GM19240 (cell line): ENCODE results near the gene GMPR.

Experiments
- DNase-seq: peaks from one replicate; pipeline ENCODE4 v3.0.0; 2011; ENCODE audit warnings: low spot score; ENCODE audit not compliant: insufficient read length

GMPR gene

GRCh38 chr6:16324606-16325225 lies 86.3 kb downstream of the GMPR start:
- DNase-seq, result no peak

DNA sequence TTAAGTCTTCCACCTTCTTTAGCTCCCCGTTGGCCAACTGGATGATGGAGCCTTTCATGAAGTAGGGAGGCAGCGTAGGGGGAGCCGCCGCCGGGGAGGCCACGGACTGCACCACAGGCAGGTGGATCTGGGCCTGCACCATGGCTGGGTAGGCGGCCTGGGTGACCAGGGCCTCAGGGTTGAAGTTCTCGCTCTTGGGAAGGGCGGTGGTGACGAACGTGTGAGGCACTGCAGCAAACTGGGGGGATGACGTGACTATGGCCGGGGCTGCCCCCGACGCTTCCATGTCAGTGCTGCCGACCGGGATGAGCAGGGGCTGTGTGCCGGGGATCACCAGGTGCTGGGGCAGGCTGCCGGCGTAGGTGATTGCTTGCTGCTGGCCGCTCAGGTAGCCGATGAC lies 88.1 kb downstream of the GMPR start:
- DNase-seq, result no peak

- no peak for DNase-seq
Observed at GRCh38 chr6:16326971-16327776, 88.8 kb downstream of the GMPR start.

GRCh38 chr6:16327777-16328325 lies 89.5 kb downstream of the GMPR start:
- no peak for DNase-seq

GRCh38 chr6:16329233-16329632 lies 90.8 kb downstream of the GMPR start:
- DNase-seq, result no peak

DNA sequence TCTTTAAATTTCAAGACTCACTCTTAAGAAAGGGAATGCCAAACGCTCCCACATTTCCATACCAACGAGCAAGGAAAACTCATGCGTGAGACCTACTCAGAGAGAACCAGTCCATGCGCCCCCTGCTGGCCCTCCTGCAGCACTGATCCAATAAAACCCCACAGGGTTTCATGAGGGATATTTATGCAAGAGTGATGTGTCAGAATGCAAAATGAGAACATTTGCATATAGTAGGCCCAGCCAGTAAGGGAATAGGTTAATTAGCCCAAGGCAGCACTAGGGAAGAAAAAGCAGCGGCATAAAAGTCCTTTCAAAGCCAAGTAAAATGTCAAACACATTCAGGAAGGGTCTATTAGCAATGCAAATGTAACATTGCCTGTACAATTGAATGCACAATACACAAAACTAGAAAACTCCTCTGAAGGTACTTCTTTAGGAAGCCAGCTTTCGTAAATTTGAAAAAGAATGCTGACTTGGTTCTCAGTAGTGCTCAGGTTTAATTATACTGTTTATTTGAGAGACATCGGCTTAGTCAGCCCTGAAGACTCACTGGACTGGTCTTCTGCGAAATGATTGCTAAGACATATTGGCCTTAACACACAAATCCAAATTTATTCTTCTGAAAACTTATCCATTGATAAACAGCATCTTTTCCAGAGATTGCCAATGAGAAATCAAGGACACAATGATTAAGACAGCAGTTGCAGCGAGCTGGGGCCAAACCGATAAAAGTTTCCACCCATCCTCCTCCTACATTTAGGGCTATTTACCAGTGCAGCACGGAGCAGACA lies 93.2 kb downstream of the GMPR start:
- DNase-seq, result peak; percentile 63

- peak; percentile 88 for DNase-seq
Observed at GRCh38 chr6:16332175-16332542, 93.8 kb downstream of the GMPR start.

DNA sequence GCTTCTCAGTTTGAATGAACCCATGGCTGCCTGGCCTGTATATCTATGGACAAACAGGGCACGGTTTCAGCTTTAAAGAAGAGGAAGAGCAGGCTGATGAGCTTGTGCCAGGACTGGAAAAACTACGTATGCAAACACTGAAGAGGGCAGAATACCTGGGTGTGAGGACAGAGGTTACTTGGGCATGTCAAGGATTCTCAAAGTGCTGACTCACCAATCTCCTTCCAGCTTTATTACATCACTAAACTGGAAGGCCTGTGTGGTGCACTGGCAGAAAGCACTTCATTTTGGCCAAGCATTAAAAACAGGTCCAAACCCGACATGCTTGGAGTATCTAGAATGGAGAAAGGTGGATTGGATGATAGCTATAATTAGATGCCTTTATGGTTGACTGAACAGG lies 95.2 kb downstream of the GMPR start:
- DNase-seq, result no peak

- no peak for DNase-seq
Observed at GRCh38 chr6:16334671-16335070, 96.3 kb downstream of the GMPR start.

- no peak for DNase-seq
Observed at GRCh38 chr6:16335176-16335575, 96.8 kb downstream of the GMPR start.

GRCh38 chr6:16336056-16336818 lies 97.8 kb downstream of the GMPR start:
- no peak for DNase-seq

- DNase-seq, result no peak
Observed at GRCh38 chr6:16336911-16337294, 98.5 kb downstream of the GMPR start.

- DNase-seq, result no peak
Observed at GRCh38 chr6:16337295-16337975, 99.0 kb downstream of the GMPR start.

DNA sequence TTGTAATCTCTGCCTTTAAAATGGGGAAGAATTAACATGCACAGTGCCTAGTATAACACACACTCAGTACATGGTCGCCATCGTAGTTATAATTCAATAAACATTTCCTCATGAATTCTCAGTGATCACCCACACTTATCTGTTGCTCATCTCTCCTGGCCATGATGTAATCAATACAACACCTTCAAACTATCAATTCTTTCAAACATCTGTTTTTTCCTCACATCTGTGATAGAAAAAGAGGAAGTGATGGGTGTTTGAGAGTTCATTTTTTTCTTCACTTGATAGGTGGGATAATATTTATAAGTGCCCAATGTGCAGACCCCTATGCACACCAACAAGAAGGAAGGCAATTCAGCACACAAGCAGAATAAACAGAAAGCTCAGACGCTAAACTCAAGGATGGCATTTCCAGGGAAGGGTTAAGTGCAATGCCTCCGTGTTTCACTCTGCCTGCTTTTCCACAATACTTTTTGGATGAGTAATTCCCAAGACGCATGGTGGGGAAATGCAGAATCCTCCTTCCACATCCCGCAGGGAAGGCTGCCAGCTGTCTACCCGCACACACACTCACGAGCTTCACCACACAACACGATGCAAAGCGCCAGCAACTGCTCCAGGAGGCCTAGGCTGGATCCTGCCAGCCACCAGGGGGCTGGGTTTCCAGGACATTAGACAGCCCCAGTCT lies 100.3 kb downstream of the GMPR start:
- no peak for DNase-seq

DNA sequence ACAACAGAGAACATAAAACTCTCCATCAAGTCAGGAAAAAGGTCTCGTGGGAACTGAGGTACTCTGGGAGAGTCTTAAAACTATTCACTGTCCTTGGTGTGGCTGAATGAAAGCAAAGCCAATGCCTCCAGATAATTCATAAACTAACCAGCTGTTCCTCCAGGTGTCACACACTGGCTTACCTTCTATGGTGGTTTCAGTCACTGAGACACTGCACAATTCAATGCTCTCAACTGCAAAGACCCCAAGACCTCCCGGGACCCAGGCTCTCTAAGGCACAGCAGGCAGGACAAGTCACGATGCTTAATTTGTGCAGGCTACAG lies 100.8 kb downstream of the GMPR start:
- no peak for DNase-seq

GRCh38 chr6:16343593-16343992 lies 105.2 kb downstream of the GMPR start:
- no peak for DNase-seq

- no peak for DNase-seq
Observed at GRCh38 chr6:16344756-16345155, 106.4 kb downstream of the GMPR start.
